Activated T-helper 17 cell treated with anti-CD3 and anti-CD28 coated beads, Interleukin-2, amount 50 U/mL, for 72 hours (primary cell): ENCODE measurements around the gene DLG4. TPM values are rescaled to one million over a fixed set of nuclear protein-coding genes. Genes with fewer than 3 reads are reported as not detected.
A peak's percentile ranks its signal among the peaks of the same experiment; 100 is the strongest.

Source experiments
- ATAC-seq: fragments of 150-1000 bp; cut with Tn5 transposase; replicated peaks from 2 replicates; pipeline ENCODE4 v1.10.0; 2021; ENCODE audit warnings: mild to moderate bottlenecking, moderate library complexity
- H3K27ac Mint-ChIP-seq: one replicate; pipeline ENCODE4 v1.8.0; 2022; ENCODE audit warnings: mixed read lengths
- H3K27me3 Mint-ChIP-seq: one replicate; pipeline ENCODE4 v1.8.0; 2022; ENCODE audit warnings: mixed read lengths
- H3K36me3 Mint-ChIP-seq: one replicate; pipeline ENCODE4 v1.8.0; 2022; ENCODE audit warnings: low read depth, mild to moderate bottlenecking, mixed read lengths
- H3K4me1 Mint-ChIP-seq: one replicate; pipeline ENCODE4 v1.8.0; 2022; ENCODE audit warnings: mixed read lengths
- H3K4me3 Mint-ChIP-seq: one replicate; pipeline ENCODE4 v1.8.0; 2022; ENCODE audit warnings: mild to moderate bottlenecking, mixed read lengths
- H3K9me3 Mint-ChIP-seq: one replicate; pipeline ENCODE4 v1.8.0; 2022; ENCODE audit warnings: mixed read lengths
- total RNA-seq, 2 donors: library from RNA; stranded (reverse); gene quantifications; one replicate each; pipeline ENCODE4 v1.2.3, GENCODE V29; 2022

DLG4 gene
- total RNA-seq, 2 donors from 2014 or later, result 5.9 to 19.4 TPM

- Mint-ChIP-seq H3K4me1 (peaks cover 35% of the 10 kb centered on the region), H3K9me3 (no peaks in the 10 kb centered on the region), H3K27ac (peak overlapping the region; percentile 93), H3K36me3 (peaks cover 96% of the 10 kb centered on the region), H3K27me3 (no peaks in the 10 kb centered on the region), H3K4me3 (peak overlapping the region; percentile 87)
- no peak for ATAC-seq
These were observed 21.6 kb upstream of the DLG4 start for GRCh38 chr17:7241090-7241733.

- H3K27me3 Mint-ChIP-seq, result no peaks in the 10 kb centered on the region
These were observed 20.7 kb upstream of the DLG4 start for GRCh38 chr17:7240375-7240774.

DNA sequence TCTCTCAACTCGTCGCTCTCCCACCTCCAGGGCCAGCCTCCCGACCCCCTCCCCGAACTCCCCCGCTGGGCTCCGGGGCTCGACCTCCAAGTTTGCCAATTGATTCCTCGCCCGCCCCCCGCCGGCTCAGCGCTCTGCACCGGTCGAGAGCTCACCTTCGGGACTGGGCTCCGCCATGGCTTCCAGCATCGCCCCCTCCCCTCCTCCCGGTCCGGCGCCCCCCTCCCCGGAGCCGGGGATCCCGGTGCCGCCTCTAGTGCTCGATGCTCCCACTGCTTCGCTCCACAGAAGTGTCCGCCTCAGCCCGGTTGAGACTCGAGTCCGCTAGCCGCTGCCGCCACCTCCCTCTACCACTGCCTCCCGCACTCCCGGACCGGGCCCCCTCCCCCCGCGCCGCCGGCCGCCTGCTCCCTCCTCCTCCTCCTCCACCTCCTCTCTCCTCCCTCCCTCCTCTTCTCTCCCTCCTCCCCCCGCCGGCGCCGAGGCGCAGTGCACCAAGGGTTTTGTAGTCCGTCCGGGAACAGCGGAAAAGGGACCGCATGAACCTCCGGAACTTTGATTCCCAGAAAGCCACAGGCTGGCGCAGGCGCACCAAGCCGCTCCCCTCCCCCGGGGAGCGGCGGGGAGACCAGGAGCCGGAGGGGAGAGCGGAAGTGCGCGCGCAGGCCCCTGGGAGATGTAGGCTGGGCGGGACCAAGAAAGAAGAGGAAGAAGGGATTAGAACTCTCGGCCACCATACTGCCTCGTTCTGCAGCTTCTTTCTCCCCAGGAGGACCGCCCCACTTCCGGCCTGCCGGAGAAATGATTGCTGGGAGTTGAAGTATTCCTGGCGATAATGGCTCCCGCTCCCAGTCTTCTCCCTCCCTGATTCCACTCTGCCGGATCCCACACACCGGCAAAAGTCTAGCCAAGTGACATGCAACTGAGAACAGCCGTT is 19.7 kb upstream of the DLG4 start, which contains the start of gene PHF23:
Gene PHF23 (minus strand): TSS at position 367 of the 937 bp plus-strand sequence. CDS start 178 bp downstream, at position 189.
- H3K36me3 Mint-ChIP-seq, result peaks cover 98% of the 10 kb centered on the region
- peak within 1 kb of the TSS; percentile 87 for H3K4me3 Mint-ChIP-seq
- H3K9me3 Mint-ChIP-seq, result no peaks in the 10 kb centered on the region
- peak within 1 kb of the TSS; percentile 93 for H3K27ac Mint-ChIP-seq
- ATAC-seq, result peak; percentile 71
- H3K4me1 Mint-ChIP-seq, result peaks cover 50% of the 10 kb centered on the region
- no peaks in the 10 kb centered on the region for H3K27me3 Mint-ChIP-seq

More at GRCh38 chr17:7240375-7240774, 20.7 kb upstream of the DLG4 start:
- ATAC-seq, result no peak
- no peaks in the 10 kb centered on the region for H3K9me3 Mint-ChIP-seq
- H3K4me3 Mint-ChIP-seq, result peak overlapping the region; percentile 87
- peaks cover 96% of the 10 kb centered on the region for H3K36me3 Mint-ChIP-seq
- peak overlapping the region; percentile 93 for H3K27ac Mint-ChIP-seq
- H3K4me1 Mint-ChIP-seq, result peaks cover 44% of the 10 kb centered on the region

DNA sequence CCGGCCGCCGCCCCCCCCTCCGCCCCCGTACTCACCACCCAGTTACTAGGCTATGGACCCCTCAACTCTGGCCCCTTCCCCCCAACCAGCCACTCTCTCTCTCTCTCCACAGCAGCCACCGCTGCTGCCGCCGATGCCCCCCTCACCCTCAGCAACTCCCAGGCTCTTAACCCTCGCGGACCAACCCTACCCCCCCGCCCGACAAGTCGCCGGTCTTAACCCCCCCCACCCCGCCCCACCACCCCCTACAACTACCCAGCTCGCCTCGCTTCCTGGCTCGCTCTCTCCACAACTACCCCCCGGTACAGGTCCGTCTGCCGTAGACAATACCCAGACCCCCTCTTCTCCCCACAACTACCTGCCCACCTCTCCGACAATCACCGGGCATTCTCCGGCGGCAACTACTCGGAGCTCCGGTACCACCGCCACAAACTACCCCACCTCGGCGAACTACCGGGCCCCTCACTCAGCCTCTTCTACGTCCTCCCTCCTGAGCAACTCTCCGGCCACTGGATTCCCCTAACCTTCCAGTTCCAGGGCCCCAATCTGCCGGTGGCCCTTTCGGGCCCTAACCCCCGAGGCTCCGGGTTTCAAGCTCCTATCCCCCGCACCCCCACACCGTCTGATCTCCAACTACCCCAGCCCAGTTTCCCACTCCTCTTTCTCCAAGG is 18.9 kb upstream of the DLG4 start:
- no peak for ATAC-seq
- H3K36me3 Mint-ChIP-seq, result peaks cover 99% of the 10 kb centered on the region
- H3K27ac Mint-ChIP-seq, result peak overlapping the region; percentile 93
- H3K27me3 Mint-ChIP-seq, result no peaks in the 10 kb centered on the region
- H3K4me1 Mint-ChIP-seq, result peaks cover 50% of the 10 kb centered on the region
- H3K4me3 Mint-ChIP-seq, result peak overlapping the region; percentile 87
- H3K9me3 Mint-ChIP-seq, result no peaks in the 10 kb centered on the region

- no peaks in the 10 kb centered on the region for H3K9me3 Mint-ChIP-seq
- no peaks in the 10 kb centered on the region for H3K27me3 Mint-ChIP-seq
- ATAC-seq, result peak; percentile 26
- H3K4me1 Mint-ChIP-seq, result peaks cover 50% of the 10 kb centered on the region
- H3K4me3 Mint-ChIP-seq, result peak overlapping the region; percentile 87
- peak overlapping the region; percentile 93 for H3K27ac Mint-ChIP-seq
- peaks cover 99% of the 10 kb centered on the region for H3K36me3 Mint-ChIP-seq
These were observed 18.3 kb upstream of the DLG4 start for GRCh38 chr17:7237761-7238419.

GRCh38 chr17:7237266-7237760 is 17.7 kb upstream of the DLG4 start:
- Mint-ChIP-seq H3K27ac (peak overlapping the region; percentile 41), H3K4me3 (peak overlapping the region; percentile 87), H3K9me3 (no peaks in the 10 kb centered on the region), H3K36me3 (peaks cover 96% of the 10 kb centered on the region), H3K27me3 (no peaks in the 10 kb centered on the region), H3K4me1 (peaks cover 47% of the 10 kb centered on the region)
- ATAC-seq, result no peak

DNA sequence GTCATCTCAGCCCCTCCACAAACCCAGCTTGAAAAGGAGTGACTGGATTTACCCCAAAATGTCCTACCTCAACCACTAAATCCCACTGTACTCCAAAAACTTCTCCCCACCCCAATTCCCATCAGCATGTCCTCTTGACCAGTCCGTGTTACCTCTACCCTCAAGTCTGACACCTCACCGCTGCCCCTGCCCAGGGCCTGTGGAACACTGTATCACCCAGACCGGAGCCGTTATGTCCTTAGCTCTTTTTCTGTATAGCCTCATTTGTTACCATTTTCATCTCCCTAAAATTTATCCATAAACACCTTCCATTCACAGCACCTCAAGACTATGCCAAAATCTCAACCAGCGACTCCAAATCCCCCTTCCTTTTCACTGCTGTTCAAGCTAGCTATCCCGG is 17.2 kb upstream of the DLG4 start:
- no peak for ATAC-seq
- Mint-ChIP-seq H3K4me3 (peak overlapping the region; percentile 87), H3K4me1 (peaks cover 52% of the 10 kb centered on the region), H3K9me3 (no peaks in the 10 kb centered on the region), H3K27me3 (no peaks in the 10 kb centered on the region), H3K27ac (peak overlapping the region; percentile 41), H3K36me3 (peaks cover 96% of the 10 kb centered on the region)

- ATAC-seq, result no peak
- Mint-ChIP-seq H3K4me1 (peaks cover 49% of the 10 kb centered on the region), H3K27me3 (no peaks in the 10 kb centered on the region), H3K4me3 (peak overlapping the region; percentile 87), H3K36me3 (peaks cover 96% of the 10 kb centered on the region), H3K9me3 (no peaks in the 10 kb centered on the region), H3K27ac (peak overlapping the region; percentile 88)
These were observed 16.3 kb upstream of the DLG4 start for GRCh38 chr17:7235693-7236665.

DNA sequence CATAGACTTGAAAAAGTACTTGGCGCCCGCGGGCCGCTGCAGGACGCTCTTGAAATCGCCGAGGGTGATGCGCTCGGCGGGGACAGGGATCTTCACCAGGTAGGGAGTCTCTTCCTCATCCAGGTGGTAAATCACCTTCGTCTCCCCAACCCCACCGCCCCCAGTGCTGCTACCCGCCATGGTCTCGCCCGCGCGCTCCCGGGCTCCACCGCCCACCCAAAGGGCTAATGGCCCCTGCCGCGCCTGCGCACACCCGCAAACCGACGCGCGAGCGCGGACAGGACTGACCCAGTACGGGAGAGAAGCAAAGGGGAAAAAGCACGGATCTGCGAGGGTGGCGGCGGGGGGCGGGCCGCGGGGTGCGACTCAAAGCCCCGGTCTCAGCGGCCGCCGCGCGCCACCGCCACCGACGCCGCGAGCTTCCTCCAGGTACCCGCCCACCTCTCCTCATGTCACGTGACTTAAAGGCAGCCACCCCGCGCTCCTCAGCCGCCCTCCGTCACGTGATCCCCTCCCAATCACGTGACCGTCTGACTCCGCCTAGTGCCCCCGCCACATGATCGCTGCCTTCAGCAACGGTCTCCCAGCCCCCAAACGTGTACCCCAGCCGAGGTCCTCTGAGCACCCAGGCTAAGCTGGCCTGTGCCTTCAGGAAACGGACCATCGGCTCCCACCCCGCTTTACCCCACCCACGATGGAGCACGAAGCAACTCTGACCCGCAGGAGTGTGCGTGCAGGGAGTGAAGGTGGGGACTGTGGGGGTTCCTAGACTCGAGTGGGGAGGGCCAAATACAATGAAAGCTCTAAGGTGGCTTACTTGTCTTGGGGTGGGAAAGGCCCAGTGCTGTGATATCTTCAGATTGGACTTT is 14.7 kb upstream of the DLG4 start, which contains the start of gene DVL2:
Gene DVL2 (minus strand): TSS at position 435 of the 869 bp plus-strand sequence. CDS start 255 bp downstream, at position 180.
- Mint-ChIP-seq H3K27ac (peak within 1 kb of the TSS; percentile 88), H3K9me3 (no peaks in the 10 kb centered on the region), H3K36me3 (peaks cover 96% of the 10 kb centered on the region), H3K4me1 (peaks cover 41% of the 10 kb centered on the region), H3K27me3 (no peaks in the 10 kb centered on the region), H3K4me3 (peak within 1 kb of the TSS; percentile 87)
- ATAC-seq, result peak; percentile 59

GRCh38 chr17:7233701-7234082 is 14.1 kb upstream of the DLG4 start:
- H3K4me3 Mint-ChIP-seq, result peak overlapping the region; percentile 87
- ATAC-seq, result no peak

DNA sequence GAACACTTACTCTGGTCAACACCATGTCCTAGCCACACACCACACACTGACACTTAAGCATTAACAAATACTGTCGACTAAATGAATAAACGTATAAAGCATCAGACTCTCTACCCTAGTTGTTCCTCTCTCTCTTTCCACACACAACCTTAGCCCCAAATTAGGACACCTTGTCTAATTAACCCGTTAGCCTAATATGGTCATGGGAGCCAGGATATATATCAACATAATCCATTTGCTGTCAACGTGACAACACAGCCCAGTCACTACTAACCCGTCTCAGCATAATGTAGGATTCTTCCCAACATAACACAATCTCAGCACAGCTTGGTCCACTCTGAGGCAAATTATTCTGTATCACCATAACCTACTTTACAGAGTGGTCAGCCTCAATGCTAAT is 12.5 kb upstream of the DLG4 start:
- H3K27me3 Mint-ChIP-seq, result no peaks in the 10 kb centered on the region
- peaks cover 45% of the 10 kb centered on the region for H3K4me1 Mint-ChIP-seq

More at GRCh38 chr17:7233701-7234082, 14.1 kb upstream of the DLG4 start:
- H3K27me3 Mint-ChIP-seq, result no peaks in the 10 kb centered on the region
- peak overlapping the region; percentile 88 for H3K27ac Mint-ChIP-seq
- no peaks in the 10 kb centered on the region for H3K9me3 Mint-ChIP-seq
- peaks cover 41% of the 10 kb centered on the region for H3K4me1 Mint-ChIP-seq
- peaks cover 96% of the 10 kb centered on the region for H3K36me3 Mint-ChIP-seq

DNA sequence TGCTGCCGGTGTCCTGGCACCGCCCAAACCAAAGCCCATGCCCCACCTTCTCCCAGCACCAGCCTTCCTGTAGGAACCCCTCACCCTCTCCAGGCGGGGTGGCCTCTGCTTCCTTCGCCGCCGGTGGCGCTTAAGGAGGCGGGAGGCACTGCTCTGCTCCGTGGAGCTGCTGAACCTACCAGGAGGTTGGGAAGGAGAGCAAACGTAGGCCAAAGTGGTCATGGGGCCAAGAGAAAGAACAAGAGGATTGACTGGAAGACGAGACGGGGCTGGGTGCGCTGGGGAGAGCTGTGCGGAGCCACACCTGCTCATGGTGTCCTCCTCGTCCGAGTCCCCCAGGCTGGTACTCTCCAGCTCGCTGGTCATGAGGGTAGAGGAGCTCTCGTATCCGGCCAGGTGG is 9.9 kb upstream of the DLG4 start:
- no peak for ATAC-seq
- H3K4me3 Mint-ChIP-seq, result no peak overlapping the region
- no peaks in the 10 kb centered on the region for H3K27me3 Mint-ChIP-seq
- peaks cover 24% of the 10 kb centered on the region for H3K4me1 Mint-ChIP-seq
- no peak overlapping the region for H3K27ac Mint-ChIP-seq
- H3K9me3 Mint-ChIP-seq, result no peaks in the 10 kb centered on the region
- peaks cover 93% of the 10 kb centered on the region for H3K36me3 Mint-ChIP-seq

More for the DNA sequence above, 12.5 kb upstream of the DLG4 start:
- H3K9me3 Mint-ChIP-seq, result no peaks in the 10 kb centered on the region
- H3K4me3 Mint-ChIP-seq, result peak overlapping the region; percentile 87
- ATAC-seq, result no peak
- peaks cover 96% of the 10 kb centered on the region for H3K36me3 Mint-ChIP-seq
- peak overlapping the region; percentile 25 for H3K27ac Mint-ChIP-seq
